GM12878 (cell line): Measurements from ENCODE around the gene SVBP. TPM values are rescaled to one million over a fixed set of nuclear protein-coding genes. Genes with fewer than 3 reads are reported as not detected.

Source experiments
- ATAC-seq: fragments of 200-7000 bp; cut with Tn5 transposase; 3 replicates; pipeline ENCODE4 v1.9.1; 2020; ENCODE audit warnings: mild to moderate bottlenecking, moderate library complexity
- BruUV-seq: library from RNA; stranded (reverse); fragments of 400-500 nt; replicated peaks from 2 replicates; lab custom pipeline; 2021; lab: Mats Ljungman, UMichigan
- CTCF ChIA-PET: fragments of 300-600 bp; sonication (Branson Sonifier 250); formaldehyde crosslinking; extraction: SDS; loops from one replicate; lab custom pipeline; 2021; ENCODE audit warnings: inconsistent platforms; lab: Yijun Ruan, JAX
- POLR2A ChIA-PET: fragments of 350-600 bp; formaldehyde crosslinking; extraction: SDS; loops from one replicate; lab custom pipeline; 2021; ENCODE audit warnings: inconsistent platforms; lab: Charles Lee
- RAD21 ChIA-PET: fragments of 300-600 bp; sonication (Branson Sonifier 250); formaldehyde crosslinking; loops from one replicate; lab custom pipeline; 2023; ENCODE audit warnings: antibody characterized with exemption; ENCODE audit not compliant: unreplicated experiment; lab: Charles Lee
- SMC1A ChIA-PET: fragments of 300-600 bp; sonication (Branson Sonifier 250); formaldehyde crosslinking; loops from one replicate; lab custom pipeline; 2023; ENCODE audit not compliant: unreplicated experiment, uncharacterized antibody; lab: Charles Lee
- DNase-seq: peaks from one replicate; pipeline ENCODE4 v3.0.0-alpha.2; 2011; ENCODE audit warnings: low read depth, low spot score
- FAIRE-seq: peaks from 3 replicates; lab custom pipeline; 2011; peaks lifted over from hg19 to GRCh38; lab: Jason Lieb, UNC
- H2AFZ ChIP-seq: 2 replicates; pipeline ENCODE4 v1.6.0; 2011; ENCODE audit warnings: low read depth, low read length, control low read depth; ENCODE audit not compliant: control insufficient read depth
- H3K27ac ChIP-seq: 2 replicates; pipeline ENCODE4 v1.5.1; 2011; ENCODE audit warnings: control low read depth; ENCODE audit not compliant: control insufficient read depth, insufficient read depth
- H3K27me3 ChIP-seq, 2 experiments: replicated peaks in 1 of 2; 2 replicates each; pipeline versions ENCODE4 v1.6.0 to v1.6.1; 2011; ENCODE audit warnings: low read length in 1 of 2; ENCODE audit not compliant: control insufficient read depth in 2 of 2, insufficient read depth in 2 of 2
- H3K36me3 ChIP-seq, 2 experiments: 2 replicates each; pipeline ENCODE4 v1.5.1; 2011; ENCODE audit warnings: low read length in 1 of 2; ENCODE audit not compliant: control insufficient read depth in 2 of 2, insufficient read depth in 2 of 2
- H3K4me1 ChIP-seq: 2 replicates; pipeline ENCODE4 v1.6.1; 2011; ENCODE audit warnings: mild to moderate bottlenecking, low read length, moderate library complexity, mixed read lengths; ENCODE audit not compliant: control insufficient read depth, insufficient read depth
- H3K4me2 ChIP-seq: 2 replicates; pipeline ENCODE4 v1.6.0; 2011; ENCODE audit warnings: control low read depth; ENCODE audit not compliant: control insufficient read depth, insufficient read depth
- H3K4me3 ChIP-seq: fragments of 200-600 bp; sonication (generic); 2 replicates; pipeline ENCODE4 v1.5.1; 2016
- H3K79me2 ChIP-seq: 2 replicates; pipeline ENCODE4 v1.6.0; 2011; ENCODE audit warnings: low read length; ENCODE audit not compliant: control insufficient read depth, insufficient read depth
- H3K9ac ChIP-seq: 2 replicates; pipeline ENCODE4 v1.8.0; 2011; ENCODE audit warnings: low read length, control low read depth, mixed read lengths; ENCODE audit not compliant: control insufficient read depth, insufficient read depth
- H3K9me3 ChIP-seq: replicated peaks from 3 replicates; pipeline ENCODE4 v1.5.1; 2011; ENCODE audit warnings: mild to moderate bottlenecking, low read length; ENCODE audit not compliant: control insufficient read depth, insufficient read depth
- H4K20me1 ChIP-seq: 2 replicates; pipeline ENCODE4 v1.6.0; 2011; ENCODE audit not compliant: control insufficient read depth, insufficient read depth
- BACH1 ChIP-seq: fragments of 450-650 bp; IDR thresholded peaks from 2 replicates; pipeline ENCODE4 v1.6.1; 2017; ENCODE audit warnings: mild to moderate bottlenecking, borderline replicate concordance
- CEBPB ChIP-seq, 2 experiments: fragments of 150-350 bp in 1 of 2; IDR thresholded peaks; 2 replicates each; pipeline ENCODE4 v1.6.1; 2012 to 2014; ENCODE audit warnings: low read depth in 2 of 2, low read length in 2 of 2, borderline replicate concordance in 1 of 2, inconsistent platforms in 1 of 2
- CHD1 ChIP-seq: IDR thresholded peaks from 2 replicates; pipeline ENCODE4 v1.6.1; 2012; ENCODE audit warnings: low read depth, low read length, improper control_type of control experiment
- EED ChIP-seq: sonication (generic); IDR thresholded peaks from 2 replicates; pipeline ENCODE4 v1.6.1; 2016; ENCODE audit warnings: antibody characterized with exemption, low read depth
- ESRRA ChIP-seq: IDR thresholded peaks from 2 replicates; pipeline ENCODE4 v1.6.1; 2012; ENCODE audit warnings: mild to moderate bottlenecking, low read length, improper control_type of control experiment
- ETV6 ChIP-seq, 2 experiments: fragments of 450-650 bp in 1 of 2; IDR thresholded peaks in 1 of 2; conservative IDR thresholded peaks in 1 of 2; 2 replicates each; pipeline ENCODE4 v1.6.1; 2014; ENCODE audit warnings: antibody characterized with exemption in 1 of 2, borderline replicate concordance in 1 of 2, low read depth in 1 of 2, mild to moderate bottlenecking in 1 of 2, moderate library complexity in 1 of 2
- FOS ChIP-seq: IDR thresholded peaks from 3 replicates; pipeline ENCODE4 v1.6.1; 2011; ENCODE audit warnings: borderline replicate concordance; ENCODE audit not compliant: insufficient read length; ENCODE audit errors: extremely low read depth
- FOXM1 ChIP-seq: IDR thresholded peaks from 2 replicates; pipeline ENCODE4 v1.6.1; 2012; ENCODE audit warnings: low read depth, mild to moderate bottlenecking, inconsistent platforms, low read length, moderate library complexity
- NR2C2 ChIP-seq: IDR thresholded peaks from 2 replicates; pipeline ENCODE4 v1.6.1; 2011; ENCODE audit warnings: borderline replicate concordance, low read depth; ENCODE audit not compliant: control insufficient read depth, insufficient read length
- SP1 ChIP-seq: IDR thresholded peaks from one replicate; pipeline ENCODE4 v1.6.1; 2011; ENCODE audit warnings: low read depth, low read length
- SPI1 ChIP-seq: IDR thresholded peaks from 2 replicates; pipeline ENCODE4 v1.6.1; 2011; ENCODE audit warnings: low read depth, mild to moderate bottlenecking, low read length, moderate library complexity, borderline replicate concordance; ENCODE audit not compliant: insufficient read depth
- TCF7 ChIP-seq: IDR thresholded peaks from 2 replicates; pipeline ENCODE4 v1.6.1; 2014; ENCODE audit warnings: antibody characterized with exemption, borderline replicate concordance
- ZNF217 ChIP-seq: fragments of 450-650 bp; IDR thresholded peaks from 2 replicates; pipeline ENCODE4 v1.6.1; 2017; ENCODE audit warnings: antibody characterized with exemption, mild to moderate bottlenecking
- ZNF622 ChIP-seq: fragments of 450-650 bp; IDR thresholded peaks from 2 replicates; pipeline ENCODE4 v1.6.1; 2017; ENCODE audit warnings: mild to moderate bottlenecking, inconsistent platforms
- WGBS: methylation state at CpG from one replicate; pipeline ENCODE4 v1.1.6; 2016; ENCODE audit warnings: low lambda C conversion rate; ENCODE audit not compliant: insufficient replicate concordance, insufficient coverage; ENCODE audit errors: missing lambda C conversion rate; 5-methylcytosine and 5-hydroxymethylcytosine counted together
- in situ Hi-C: fragments of 300-500 bp; cut with MboI; formaldehyde crosslinking; loops from 9 replicates; pipeline ENCODE4 v1.14.3; 2018; ENCODE audit warnings: mixed read lengths
- intact Hi-C: fragments of 100-400 bp; cut with micrococcal nuclease; formaldehyde crosslinking; loops from one replicate; pipeline ENCODE4 v1.14.2; 2022; ENCODE audit not compliant: unreplicated experiment
- polyA plus RNA-seq, 11 experiments: library from polyadenylated mRNA; depleted of rRNA in 4 of 11; unstranded in 6 of 11; stranded (reverse) in 5 of 11; fragments of >200 nt; fragmentation: Nextera tagmentation in 4 of 11; fragmentation: Illumina TruSeq in 1 of 11; extraction: Ambion mirVana in 4 of 11; extraction: Trizol in 1 of 11; gene quantifications; 1 replicate in 1 of 11; 2 replicates in 10 of 11; pipeline versions ENCODE4 v1.2.1 to v1.2.3, GENCODE V29; 2011 to 2016; ENCODE audit warnings: inconsistent platforms in 2 of 11, missing spikeins in 2 of 11, low read depth in 1 of 11
- total RNA-seq, 4 experiments: library from RNA; depleted of rRNA in 3 of 4; stranded (reverse); fragments of >200 nt in 3 of 4; fragmentation: Illumina TruSeq in 1 of 4; extraction: Trizol in 1 of 4; gene quantifications; 2 replicates each; pipeline versions ENCODE4 v1.2.1 to v1.2.3, GENCODE V29; 2013 to 2021
- TF ChIP-seq, protein P1 (sequence below): fragments of 450-650 bp; IDR thresholded peaks from 2 replicates; pipeline ENCODE4 v1.6.1; 2016; ENCODE audit warnings: mild to moderate bottlenecking, moderate library complexity, borderline replicate concordance
- TF ChIP-seq, protein P2 (sequence below): fragments of 450-650 bp; IDR thresholded peaks from 2 replicates; pipeline ENCODE4 v1.6.1; 2017; ENCODE audit warnings: mild to moderate bottlenecking, moderate library complexity

The SVBP gene
- total and polyA plus RNA-seq, 10 of the 15 experiments (the other 5 are each of a cell fraction or from before 2014, with no cell fraction given) = 12.6 to 29.5 (median 19.8) TPM

DNA sequence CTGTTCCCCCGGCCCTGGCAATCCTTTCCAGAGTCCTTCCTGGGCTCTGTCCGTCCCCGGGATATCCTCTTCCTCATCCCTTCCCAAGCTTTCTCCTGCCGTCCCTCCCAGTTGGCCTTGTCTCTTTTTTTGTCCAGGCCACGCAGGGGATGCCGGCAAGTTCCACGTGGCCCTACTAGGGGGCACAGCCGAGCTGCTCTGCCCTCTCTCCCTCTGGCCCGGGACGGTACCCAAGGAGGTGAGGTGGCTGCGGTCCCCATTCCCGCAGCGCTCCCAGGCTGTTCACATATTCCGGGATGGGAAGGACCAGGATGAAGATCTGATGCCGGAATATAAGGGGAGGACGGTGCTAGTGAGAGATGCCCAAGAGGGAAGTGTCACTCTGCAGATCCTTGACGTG lies 13.4 kb upstream of the SVBP start:
- intact Hi-C loops = no loop called here
- TF ChIP-seq SPI1 (no peak), SP1 (no peak), CEBPB (IDR thresholded peaks at IDR 0.05; ENCODE audit: borderline replicate concordance in 1 of 2, low read depth in 2 of 2, low read length in 2 of 2) (no peak), BACH1 (no peak), NR2C2 (no peak), TCF7 (no peak), FOS (no peak), EED (no peak), CHD1 (no peak), ZNF217 (no peak), FOXM1 (no peak), ZNF622 (no peak), ETV6 (conservative IDR thresholded peaks at IDR 0.05 in 1 of 2, IDR thresholded peaks at IDR 0.05 in 1 of 2; ENCODE audit: borderline replicate concordance in 1 of 2, low read depth in 1 of 2) (no peak), ESRRA (no peak)
- TF ChIP-seq, protein P1, sequence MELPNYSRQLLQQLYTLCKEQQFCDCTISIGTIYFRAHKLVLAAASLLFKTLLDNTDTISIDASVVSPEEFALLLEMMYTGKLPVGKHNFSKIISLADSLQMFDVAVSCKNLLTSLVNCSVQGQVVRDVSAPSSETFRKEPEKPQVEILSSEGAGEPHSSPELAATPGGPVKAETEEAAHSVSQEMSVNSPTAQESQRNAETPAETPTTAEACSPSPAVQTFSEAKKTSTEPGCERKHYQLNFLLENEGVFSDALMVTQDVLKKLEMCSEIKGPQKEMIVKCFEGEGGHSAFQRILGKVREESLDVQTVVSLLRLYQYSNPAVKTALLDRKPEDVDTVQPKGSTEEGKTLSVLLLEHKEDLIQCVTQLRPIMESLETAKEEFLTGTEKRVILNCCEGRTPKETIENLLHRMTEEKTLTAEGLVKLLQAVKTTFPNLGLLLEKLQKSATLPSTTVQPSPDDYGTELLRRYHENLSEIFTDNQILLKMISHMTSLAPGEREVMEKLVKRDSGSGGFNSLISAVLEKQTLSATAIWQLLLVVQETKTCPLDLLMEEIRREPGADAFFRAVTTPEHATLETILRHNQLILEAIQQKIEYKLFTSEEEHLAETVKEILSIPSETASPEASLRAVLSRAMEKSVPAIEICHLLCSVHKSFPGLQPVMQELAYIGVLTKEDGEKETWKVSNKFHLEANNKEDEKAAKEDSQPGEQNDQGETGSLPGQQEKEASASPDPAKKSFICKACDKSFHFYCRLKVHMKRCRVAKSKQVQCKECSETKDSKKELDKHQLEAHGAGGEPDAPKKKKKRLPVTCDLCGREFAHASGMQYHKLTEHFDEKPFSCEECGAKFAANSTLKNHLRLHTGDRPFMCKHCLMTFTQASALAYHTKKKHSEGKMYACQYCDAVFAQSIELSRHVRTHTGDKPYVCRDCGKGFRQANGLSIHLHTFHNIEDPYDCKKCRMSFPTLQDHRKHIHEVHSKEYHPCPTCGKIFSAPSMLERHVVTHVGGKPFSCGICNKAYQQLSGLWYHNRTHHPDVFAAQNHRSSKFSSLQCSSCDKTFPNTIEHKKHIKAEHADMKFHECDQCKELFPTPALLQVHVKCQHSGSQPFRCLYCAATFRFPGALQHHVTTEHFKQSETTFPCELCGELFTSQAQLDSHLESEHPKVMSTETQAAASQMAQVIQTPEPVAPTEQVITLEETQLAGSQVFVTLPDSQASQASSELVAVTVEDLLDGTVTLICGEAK = no peak
- TF ChIP-seq, protein P2, sequence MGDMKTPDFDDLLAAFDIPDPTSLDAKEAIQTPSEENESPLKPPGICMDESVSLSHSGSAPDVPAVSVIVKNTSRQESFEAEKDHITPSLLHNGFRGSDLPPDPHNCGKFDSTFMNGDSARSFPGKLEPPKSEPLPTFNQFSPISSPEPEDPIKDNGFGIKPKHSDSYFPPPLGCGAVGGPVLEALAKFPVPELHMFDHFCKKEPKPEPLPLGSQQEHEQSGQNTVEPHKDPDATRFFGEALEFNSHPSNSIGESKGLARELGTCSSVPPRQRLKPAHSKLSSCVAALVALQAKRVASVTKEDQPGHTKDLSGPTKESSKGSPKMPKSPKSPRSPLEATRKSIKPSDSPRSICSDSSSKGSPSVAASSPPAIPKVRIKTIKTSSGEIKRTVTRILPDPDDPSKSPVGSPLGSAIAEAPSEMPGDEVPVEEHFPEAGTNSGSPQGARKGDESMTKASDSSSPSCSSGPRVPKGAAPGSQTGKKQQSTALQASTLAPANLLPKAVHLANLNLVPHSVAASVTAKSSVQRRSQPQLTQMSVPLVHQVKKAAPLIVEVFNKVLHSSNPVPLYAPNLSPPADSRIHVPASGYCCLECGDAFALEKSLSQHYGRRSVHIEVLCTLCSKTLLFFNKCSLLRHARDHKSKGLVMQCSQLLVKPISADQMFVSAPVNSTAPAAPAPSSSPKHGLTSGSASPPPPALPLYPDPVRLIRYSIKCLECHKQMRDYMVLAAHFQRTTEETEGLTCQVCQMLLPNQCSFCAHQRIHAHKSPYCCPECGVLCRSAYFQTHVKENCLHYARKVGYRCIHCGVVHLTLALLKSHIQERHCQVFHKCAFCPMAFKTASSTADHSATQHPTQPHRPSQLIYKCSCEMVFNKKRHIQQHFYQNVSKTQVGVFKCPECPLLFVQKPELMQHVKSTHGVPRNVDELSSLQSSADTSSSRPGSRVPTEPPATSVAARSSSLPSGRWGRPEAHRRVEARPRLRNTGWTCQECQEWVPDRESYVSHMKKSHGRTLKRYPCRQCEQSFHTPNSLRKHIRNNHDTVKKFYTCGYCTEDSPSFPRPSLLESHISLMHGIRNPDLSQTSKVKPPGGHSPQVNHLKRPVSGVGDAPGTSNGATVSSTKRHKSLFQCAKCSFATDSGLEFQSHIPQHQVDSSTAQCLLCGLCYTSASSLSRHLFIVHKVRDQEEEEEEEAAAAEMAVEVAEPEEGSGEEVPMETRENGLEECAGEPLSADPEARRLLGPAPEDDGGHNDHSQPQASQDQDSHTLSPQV = no peak
- TF ChIP-seq, all 136 proteins: peak for 0
- ChIA-PET RAD21 (no interaction called here), CTCF (interaction anchor here (1.3 kb wide), 1 partner anchor 16 kb away, joined by 3 read pairs; the partner anchor contains the start of gene ZNF691), POLR2A (no interaction called here), SMC1A (no interaction called here)
- ATAC-seq (no peak), FAIRE-seq (no peak), DNase-seq (no peak)
- no peak overlapping the region for H3K4me3 ChIP-seq
- no peak overlapping the region for H3K4me2 ChIP-seq
- 91% methylated on average over 15 of the region's 17 CpGs for WGBS
- H3K4me1 ChIP-seq = no peaks in the 10 kb centered on the region
- no peaks in the 10 kb centered on the region for H3K79me2 ChIP-seq
- no peaks in the 10 kb centered on the region for H3K36me3 ChIP-seq
- no peaks in the 10 kb centered on the region for H3K27me3 ChIP-seq
- H3K27ac ChIP-seq = no peak overlapping the region
- H4K20me1 ChIP-seq = no peaks in the 10 kb centered on the region
- no peak overlapping the region for H3K9ac ChIP-seq
- in situ Hi-C loops = no loop called here
- no TSS peak for BruUV-seq
- no peaks in the 10 kb centered on the region for H3K9me3 ChIP-seq
- no peak overlapping the region for H2AFZ ChIP-seq
